GM10266 (cell line): ENCODE results near the gene PPP1R15A.
"Not testable (repeated sequence)": the region's sequence is repeated elsewhere in the genome, so short reads cannot be mapped to it uniquely, and the experiment has no call there.

ENCODE experiments used
- DNase-seq: peaks from one replicate; pipeline ENCODE4 v3.0.0; 2012; ENCODE audit errors: extremely low spot score
- TF ChIP-seq, protein P1 (sequence below): IDR thresholded peaks from 2 replicates; pipeline ENCODE4 v1.5.1; 2012; ENCODE audit warnings: mild to moderate bottlenecking, low read depth; ENCODE audit not compliant: control insufficient read depth, insufficient read depth; ENCODE audit errors: missing control alignments

PPP1R15A gene

DNA sequence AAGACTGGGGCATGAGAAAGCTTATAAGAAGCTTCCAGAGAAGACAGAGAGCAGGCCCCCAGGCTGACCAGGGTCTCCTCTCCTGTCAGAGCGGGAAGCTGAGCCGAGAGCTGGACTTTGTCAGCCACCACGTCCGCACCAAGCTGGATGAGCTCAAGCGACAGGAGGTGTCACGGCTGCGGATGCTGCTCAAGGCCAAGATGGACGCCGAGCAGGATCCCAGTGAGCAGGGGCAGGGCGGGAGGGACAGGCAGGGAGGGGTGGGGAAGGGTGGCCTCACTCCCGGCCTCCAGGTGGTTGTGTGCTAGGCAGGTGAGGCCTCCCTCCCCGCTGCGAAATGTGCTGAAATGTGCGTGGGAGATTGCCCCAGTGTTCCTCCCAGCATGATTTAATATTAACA is 33.4 kb downstream of the PPP1R15A start:
- TF ChIP-seq, protein P1, sequence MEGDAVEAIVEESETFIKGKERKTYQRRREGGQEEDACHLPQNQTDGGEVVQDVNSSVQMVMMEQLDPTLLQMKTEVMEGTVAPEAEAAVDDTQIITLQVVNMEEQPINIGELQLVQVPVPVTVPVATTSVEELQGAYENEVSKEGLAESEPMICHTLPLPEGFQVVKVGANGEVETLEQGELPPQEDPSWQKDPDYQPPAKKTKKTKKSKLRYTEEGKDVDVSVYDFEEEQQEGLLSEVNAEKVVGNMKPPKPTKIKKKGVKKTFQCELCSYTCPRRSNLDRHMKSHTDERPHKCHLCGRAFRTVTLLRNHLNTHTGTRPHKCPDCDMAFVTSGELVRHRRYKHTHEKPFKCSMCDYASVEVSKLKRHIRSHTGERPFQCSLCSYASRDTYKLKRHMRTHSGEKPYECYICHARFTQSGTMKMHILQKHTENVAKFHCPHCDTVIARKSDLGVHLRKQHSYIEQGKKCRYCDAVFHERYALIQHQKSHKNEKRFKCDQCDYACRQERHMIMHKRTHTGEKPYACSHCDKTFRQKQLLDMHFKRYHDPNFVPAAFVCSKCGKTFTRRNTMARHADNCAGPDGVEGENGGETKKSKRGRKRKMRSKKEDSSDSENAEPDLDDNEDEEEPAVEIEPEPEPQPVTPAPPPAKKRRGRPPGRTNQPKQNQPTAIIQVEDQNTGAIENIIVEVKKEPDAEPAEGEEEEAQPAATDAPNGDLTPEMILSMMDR: no peak
- DNase-seq: no peak

DNA sequence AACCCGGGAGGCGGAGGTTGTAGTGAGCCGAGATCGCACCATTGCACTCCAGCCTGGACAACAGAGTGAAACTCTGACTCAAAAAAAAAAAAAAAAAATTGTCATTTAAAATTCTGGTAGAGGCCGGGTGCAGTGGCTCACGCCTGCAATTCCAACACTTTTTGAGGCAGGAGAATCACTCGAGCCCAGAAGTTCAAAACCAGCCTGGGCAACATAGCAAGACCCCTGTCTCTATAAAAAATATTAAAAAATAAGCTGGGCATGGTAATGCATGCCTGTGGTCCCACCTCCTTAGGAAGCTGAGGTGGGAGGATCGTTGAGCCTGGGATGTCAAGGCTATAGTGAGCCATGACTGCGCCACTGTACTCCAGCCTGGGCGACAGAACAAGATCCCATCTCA is 34.1 kb downstream of the PPP1R15A start:
- TF ChIP-seq, protein P1: no peak
- no peak for DNase-seq

DNA sequence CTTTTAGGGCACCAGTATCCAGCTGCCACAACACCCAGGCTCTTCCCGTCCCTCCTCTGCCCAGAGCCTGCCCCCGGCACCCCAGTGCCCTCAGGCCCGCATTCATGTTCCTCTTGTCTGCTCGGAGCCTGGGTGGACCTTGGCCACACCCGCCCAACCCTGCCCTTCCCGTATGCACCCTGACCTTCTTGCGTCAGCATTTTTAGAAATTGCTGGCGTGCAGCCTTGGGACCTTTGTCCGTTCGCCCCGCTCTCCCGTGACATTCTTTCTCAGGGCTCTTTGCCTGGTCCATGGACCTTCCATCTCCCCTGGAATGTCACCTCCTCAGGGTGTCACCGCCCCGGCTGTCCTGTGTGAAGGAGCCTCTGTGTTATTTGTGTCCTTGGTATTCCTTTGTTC is 35.5 kb downstream of the PPP1R15A start:
- DNase-seq: no peak
- TF ChIP-seq, protein P1: no peak

DNA sequence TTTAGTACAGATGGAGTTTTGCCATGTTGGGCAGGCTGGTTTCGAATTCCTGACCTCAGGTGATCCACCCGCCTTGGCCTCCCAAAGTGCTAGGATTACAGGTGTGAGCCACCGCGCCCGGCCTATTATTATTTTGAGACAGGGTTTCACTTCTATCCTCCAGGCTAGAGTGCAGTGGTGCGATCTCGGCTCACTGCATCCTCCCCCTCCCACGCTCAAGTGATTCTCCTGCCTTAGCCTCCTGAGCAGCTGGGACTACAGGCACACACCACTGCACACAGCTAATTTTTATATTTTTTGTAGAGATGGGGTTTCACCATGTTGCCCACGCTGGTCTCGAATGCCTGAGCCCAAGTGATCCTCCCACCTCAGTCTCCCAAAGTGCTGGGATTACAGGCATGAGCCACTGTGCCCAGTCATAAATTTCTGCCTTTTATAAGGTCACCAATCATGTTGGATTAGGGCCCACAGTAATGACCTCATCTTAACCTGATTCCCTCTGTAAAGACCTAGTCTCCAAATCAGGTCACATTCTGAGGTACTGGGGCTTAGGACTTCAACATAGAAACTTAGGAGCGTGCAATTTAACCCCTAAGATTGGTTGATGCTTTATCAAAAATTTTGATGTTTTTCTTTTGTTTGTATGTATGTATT is 37.3 kb downstream of the PPP1R15A start:
- not testable (repeated sequence) for DNase-seq

DNA sequence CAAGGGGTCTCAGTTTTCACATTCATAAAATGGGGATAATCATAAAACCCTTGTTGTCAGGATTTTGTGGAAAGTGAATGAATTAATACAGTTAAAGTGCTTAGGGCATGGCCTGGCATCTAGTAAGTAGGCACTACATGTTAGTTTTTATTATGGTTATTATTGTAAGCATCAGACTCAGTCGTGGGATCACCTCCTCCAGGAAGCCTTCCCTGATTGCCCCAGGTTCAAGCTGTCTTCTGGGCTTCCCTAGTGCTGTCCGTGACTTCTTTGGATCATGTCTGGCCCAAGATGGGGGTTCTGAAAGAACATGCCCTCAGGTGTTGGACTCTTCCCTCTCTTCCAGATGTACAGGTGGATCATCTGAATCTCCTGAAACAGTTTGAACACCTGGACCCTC is 38.6 kb downstream of the PPP1R15A start:
- TF ChIP-seq, protein P1: no peak
- DNase-seq: no peak

DNA sequence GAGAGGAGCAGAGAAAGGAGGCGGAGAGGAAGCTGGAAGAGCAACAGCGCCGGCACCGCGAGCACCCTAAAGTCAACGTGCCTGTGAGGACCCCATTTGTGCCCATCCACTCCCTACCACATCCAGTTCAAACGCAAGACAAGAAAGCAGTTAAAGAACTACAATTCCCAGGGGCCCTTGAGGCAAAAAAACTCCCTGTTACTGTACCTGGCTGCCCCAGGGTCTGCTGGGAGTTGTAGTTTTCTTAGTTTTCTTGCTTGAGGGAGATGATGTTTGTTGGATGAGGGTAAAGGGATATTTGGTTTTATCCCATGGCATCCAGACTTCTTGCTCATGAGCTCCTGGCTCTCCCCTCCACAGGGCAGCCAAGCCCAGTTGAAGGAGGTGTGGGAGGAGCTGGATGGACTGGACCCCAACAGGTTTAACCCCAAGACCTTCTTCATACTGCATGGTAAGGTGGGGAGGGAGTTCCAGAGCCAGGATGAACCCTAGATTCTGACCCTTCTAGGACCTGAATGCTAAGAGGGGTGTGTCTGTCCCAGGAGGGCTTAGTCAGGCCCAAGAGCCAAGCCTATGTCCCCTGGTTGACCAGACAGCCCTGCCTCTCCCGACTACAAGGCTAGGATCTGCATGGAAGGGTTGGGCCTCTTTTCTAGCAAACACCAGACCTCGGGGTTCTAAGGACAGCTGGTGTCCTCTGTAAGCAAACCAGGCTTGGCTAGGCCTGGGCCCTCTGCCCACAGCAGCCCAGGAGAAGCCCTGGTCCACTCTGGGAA is 41.1 kb downstream of the PPP1R15A start:
- no peak for DNase-seq
- TF ChIP-seq, protein P1: no peak

DNA sequence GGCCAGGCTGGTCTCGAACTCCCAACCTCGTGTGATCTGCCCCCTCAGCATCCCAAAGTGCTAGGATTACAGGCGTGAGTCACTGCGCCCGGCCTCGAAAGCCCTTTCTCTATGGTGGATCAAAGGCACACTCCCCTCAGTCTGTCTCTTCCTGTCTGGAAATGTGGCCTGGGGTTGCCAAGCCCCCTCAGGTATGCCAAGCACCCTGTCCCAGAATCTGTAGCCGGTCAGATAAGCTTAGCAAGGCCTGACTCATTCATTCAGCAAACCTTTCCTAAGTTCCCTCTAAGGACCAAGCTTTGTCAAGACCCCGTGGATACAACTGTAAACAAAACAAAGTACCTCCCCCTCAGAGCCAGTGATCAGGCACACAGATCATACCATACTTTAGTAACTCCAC is 42.0 kb downstream of the PPP1R15A start:
- DNase-seq: no peak
- TF ChIP-seq, protein P1: no peak
